Measurements from ENCODE around the gene PLA2G1B. TPM values are rescaled to one million over a fixed set of nuclear protein-coding genes. Genes with fewer than 3 reads are reported as not detected.

PLA2G1B gene
- total RNA-seq, 1 donor = not detected

DNA sequence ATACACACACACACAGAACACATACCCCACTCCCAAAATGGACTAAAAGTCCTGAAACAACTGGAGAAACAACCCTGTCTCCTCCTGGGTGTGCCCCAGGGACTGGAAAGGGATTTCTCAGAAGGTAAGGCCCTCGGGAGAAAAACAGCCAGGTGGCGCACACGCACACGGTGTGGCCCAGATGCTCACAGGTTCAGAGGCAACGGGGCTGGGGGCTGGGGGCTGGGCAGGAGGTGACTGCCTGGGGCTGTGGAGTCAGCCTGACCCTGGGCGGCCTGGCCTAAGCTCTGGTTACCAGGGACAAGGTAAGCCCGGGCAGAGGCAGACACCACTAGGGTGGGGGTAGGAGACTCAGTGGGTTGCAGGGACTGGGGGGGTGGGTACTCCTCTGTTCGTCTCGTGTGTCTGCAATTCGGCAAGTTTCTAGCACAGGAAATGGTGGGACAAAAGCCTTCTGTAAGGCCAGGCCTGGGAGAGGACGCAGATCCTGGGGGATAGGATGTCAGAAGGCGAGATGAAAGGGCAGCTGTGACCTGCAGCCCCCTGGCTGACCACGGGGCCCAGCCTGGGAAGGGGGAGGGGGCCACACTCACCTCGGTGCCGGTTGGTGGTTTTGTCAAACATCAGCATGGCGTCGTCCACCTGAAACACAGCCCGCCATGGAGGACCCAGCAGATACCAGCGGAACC, 31.0 kb upstream of the PLA2G1B start:
- no peak overlapping the region for H3K4me3 ChIP-seq (ENCODE audit: low read depth, low read length)
- TF ChIP-seq, protein P1, sequence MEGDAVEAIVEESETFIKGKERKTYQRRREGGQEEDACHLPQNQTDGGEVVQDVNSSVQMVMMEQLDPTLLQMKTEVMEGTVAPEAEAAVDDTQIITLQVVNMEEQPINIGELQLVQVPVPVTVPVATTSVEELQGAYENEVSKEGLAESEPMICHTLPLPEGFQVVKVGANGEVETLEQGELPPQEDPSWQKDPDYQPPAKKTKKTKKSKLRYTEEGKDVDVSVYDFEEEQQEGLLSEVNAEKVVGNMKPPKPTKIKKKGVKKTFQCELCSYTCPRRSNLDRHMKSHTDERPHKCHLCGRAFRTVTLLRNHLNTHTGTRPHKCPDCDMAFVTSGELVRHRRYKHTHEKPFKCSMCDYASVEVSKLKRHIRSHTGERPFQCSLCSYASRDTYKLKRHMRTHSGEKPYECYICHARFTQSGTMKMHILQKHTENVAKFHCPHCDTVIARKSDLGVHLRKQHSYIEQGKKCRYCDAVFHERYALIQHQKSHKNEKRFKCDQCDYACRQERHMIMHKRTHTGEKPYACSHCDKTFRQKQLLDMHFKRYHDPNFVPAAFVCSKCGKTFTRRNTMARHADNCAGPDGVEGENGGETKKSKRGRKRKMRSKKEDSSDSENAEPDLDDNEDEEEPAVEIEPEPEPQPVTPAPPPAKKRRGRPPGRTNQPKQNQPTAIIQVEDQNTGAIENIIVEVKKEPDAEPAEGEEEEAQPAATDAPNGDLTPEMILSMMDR (IDR thresholded peaks at IDR 0.05; ENCODE audit: insufficient read depth, low read depth, low read length) = no peak
- DNase-seq (ENCODE audit: low read depth) = no peak

DNA sequence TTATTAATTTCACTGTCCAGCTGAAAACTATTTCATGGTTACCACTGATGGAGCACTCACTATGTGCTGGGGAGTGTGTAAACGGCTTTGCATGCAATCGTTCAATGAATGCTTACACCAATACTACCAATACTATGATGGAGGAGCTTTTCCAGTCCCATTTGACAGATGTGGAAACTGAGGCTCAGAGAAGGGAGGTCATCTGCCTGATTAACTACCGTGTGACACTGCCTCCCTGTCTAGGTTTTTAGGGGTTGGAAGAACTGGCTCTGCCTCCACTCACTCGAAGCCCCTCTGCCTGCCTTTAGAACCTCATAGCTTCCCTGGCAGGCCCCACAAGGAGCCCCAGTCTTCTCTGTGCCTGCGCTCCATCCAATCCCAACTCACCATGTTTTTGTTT, 29.5 kb upstream of the PLA2G1B start:
- no peak for DNase-seq (ENCODE audit: low read depth)
- TF ChIP-seq, protein P1 (IDR thresholded peaks at IDR 0.05; ENCODE audit: insufficient read depth, low read depth, low read length) = no peak
- H3K4me3 ChIP-seq (ENCODE audit: low read depth, low read length) = no peak overlapping the region

DNA sequence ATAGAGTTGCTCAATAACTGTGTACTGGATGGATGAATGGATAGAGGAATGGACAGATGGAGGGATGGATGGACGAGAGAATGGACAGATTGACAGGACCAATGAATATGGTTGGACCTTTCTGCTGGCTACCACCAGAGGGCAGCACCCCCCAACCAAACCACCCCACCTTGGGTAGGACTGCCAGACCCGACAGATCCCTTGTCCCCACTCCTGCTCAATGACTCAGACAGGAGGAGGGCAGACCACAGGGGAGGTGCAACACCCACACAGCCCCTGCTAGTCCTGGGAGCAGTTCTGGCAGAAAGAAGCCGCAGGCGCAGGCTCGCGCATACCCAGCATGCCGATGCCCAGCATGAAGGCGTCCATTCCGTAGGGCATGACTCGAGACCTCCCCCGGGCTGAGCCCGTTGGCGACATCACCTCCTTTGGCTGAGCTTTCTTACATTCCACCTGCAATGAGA, 29.0 kb upstream of the PLA2G1B start:
- TF ChIP-seq, protein P1 (IDR thresholded peaks at IDR 0.05; ENCODE audit: insufficient read depth, low read depth, low read length) = peak; percentile 89
- H3K4me3 ChIP-seq (ENCODE audit: low read depth, low read length) = peak overlapping the region; percentile 32
- DNase-seq (ENCODE audit: low read depth) = peak; percentile 80

DNA sequence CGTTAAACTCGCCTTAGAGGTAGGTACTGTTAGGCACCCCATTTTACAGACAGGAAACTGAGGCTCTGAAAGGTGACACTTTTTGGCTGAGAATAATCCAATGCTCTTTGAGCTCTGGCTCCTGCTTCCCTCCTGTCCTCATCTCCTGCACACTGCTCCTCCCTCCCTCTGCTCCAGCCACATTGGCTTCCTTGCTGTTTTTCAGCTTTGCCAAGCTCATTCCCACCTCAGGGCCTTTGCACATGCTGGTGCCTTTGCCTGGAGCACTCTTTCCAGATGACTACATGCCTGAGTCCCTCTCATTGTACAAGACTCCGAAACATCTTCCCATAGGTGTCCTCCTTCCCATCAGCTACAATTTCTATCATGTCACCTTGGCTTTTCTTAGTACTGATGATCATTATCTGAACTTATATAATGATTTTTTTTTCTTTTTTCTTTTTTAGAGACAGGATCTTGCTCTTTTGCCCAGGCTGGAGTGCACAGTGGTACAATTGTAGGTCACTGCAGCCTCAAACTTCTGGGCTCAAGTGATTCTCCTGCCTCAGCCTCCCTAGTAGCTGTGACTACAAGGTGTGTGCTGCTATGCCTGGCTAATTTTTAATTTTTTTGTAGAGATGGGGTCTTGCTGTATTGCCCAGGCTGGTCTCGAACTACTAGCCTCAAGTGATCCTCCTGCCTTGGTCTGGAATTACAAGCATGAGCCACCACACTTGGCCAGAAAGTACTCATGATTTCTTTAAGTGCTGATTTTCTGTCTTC, 26.2 kb upstream of the PLA2G1B start:
- TF ChIP-seq, protein P1 (IDR thresholded peaks at IDR 0.05; ENCODE audit: insufficient read depth, low read depth, low read length) = no peak
- no peak overlapping the region for H3K4me3 ChIP-seq (ENCODE audit: low read depth, low read length)
- DNase-seq (ENCODE audit: low read depth) = no peak

DNA sequence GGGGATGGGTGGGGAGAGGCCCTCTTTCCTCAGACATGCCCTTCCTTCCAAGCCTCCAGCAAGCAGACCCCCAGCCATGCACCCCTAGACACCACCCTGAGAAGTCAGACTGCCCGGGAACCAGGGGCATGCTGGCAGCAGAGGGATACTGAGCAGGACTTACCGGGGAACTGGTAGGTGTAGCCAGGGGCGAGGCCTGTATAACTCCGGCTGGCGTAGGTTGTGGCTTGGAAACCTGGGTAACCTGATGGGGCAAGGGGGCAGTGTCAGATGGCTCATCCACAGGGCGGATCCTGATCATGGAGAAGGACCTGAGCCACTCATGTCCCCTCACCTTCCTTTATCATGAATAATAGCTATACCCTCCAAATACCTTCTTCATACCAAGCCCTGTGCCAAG, 25.6 kb upstream of the PLA2G1B start:
- TF ChIP-seq, protein P1 (IDR thresholded peaks at IDR 0.05; ENCODE audit: insufficient read depth, low read depth, low read length) = no peak
- H3K4me3 ChIP-seq (ENCODE audit: low read depth, low read length) = no peak overlapping the region
- DNase-seq (ENCODE audit: low read depth) = no peak

DNA sequence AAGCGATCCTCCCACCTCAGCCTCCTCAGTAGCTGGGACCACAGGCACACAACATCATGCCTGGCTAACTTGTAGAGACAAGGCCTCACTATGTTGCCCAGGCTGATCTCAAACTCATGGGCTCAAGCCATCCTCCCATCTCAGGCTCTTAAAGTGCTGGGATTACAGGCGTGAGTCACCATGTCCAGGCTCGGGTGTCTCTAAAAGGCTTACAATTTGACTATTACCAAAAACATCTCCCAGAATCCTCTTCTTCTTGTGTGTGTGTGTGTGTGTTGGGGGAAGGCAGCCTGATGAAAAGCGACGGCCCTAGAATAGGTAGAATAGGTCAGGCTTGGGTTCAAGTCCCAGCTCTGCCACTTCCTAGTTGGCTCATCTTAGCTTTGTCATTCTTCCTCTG, 24.5 kb upstream of the PLA2G1B start:
- H3K4me3 ChIP-seq (ENCODE audit: low read depth, low read length) = no peak overlapping the region
- TF ChIP-seq, protein P1 (IDR thresholded peaks at IDR 0.05; ENCODE audit: insufficient read depth, low read depth, low read length) = no peak
- DNase-seq (ENCODE audit: low read depth) = peak; percentile 22
